ENCODE results near the gene TSC2.
A peak's percentile ranks its signal among the peaks of the same experiment; 100 is the strongest.

Gene TSC2

GRCh38 chr16:2034696-2035430, 12.9 kb upstream of the TSC2 start:
- no peak for TF ChIP-seq CTCF (conservative IDR thresholded peaks at IDR 0.05)
- peak overlapping the region; percentile 43 for H3K27ac ChIP-seq

DNA sequence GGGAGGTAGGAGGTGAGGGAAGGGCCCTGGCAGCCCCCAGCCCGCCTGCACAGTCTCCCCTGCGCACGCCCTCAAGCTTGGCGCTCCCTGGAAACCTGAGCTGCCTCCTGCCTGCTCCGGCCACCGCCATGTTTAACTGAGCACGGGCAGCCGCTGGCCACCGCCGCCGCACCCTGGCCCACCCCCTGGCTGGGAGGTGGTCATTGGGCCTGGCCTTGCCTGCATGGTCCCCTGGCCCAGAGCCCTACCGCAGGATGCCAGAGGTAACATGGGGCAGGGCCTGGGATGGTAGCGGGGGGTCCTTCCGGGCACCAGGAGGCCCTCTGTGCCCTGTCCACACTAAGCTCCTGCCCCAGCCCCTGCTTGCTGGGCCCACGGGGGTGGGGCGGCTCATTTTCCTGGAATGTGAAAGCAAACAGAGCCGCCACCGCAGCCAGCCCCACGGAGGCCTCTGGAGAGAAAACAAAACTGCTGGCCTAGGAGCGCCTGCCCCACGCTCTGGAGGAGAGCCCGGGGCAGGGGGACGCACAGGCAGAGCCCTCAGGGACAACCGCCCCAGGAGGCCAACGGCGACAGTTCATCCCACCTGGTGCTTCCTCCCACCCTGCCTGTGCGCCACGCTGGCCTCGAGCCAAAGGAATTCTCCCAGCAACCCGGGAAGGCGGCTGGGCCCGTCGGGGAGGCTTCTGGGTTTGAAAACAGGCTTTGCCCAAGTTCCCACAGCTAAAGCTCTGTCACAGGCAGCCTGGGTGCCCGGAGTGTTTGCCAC, 12.2 kb upstream of the TSC2 start:
- TF ChIP-seq CTCF (conservative IDR thresholded peaks at IDR 0.05), result no peak
- peak overlapping the region; percentile 43 for H3K27ac ChIP-seq

GRCh38 chr16:2036200-2036966, 11.4 kb upstream of the TSC2 start:
- peak overlapping the region; percentile 43 for H3K27ac ChIP-seq
- TF ChIP-seq CTCF (conservative IDR thresholded peaks at IDR 0.05), result no peak

GRCh38 chr16:2037115-2037514, 10.7 kb upstream of the TSC2 start:
- no peak for TF ChIP-seq CTCF (conservative IDR thresholded peaks at IDR 0.05)
- H3K27ac ChIP-seq, result no peak overlapping the region

DNA sequence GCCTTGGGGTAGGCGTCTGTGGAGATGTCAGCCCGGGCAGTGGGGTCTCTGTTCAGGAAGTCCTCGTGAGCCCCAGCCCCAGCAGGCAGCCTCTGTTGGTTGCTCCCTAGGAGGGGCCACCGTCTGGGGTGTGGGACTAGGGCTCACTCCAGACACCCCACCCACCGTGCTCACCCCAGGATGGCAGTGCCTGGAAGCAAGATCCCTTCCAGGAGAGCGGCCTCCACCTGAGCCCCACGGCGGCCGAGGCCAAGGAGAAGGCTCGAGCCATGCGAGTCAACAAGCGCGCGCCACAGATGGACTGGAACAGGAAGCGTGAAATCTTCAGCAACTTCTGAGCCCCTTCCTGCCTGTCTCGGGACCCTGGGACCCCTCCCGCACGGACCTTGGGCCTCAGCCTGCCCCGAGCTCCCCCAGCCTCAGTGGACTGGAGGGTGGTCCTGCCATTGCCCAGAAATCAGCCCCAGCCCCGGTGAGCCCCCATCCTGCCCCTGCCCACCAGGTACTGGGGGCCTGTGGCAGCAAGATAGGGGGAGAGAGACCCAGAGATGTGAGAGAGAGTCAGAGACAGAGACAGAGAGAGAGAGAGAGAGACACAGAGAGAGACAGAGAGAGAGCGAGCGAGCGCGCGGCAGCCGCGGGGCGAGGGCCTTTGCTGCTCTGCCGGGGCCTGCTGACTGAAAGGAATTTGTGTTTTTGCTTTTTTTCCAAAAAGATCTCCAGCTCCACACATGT, 10.0 kb upstream of the TSC2 start:
- no peak for TF ChIP-seq CTCF (conservative IDR thresholded peaks at IDR 0.05)
- H3K27ac ChIP-seq, result no peak overlapping the region

- peak overlapping the region; percentile 83 for H3K27ac ChIP-seq
- no peak for TF ChIP-seq CTCF (conservative IDR thresholded peaks at IDR 0.05)
These were observed 9.2 kb upstream of the TSC2 start for GRCh38 chr16:2038382-2039231.
